ENCODE results near the gene SLC13A5. TPM values are rescaled to one million over a fixed set of nuclear protein-coding genes. Genes with fewer than 3 reads are reported as not detected.

Gene SLC13A5
- total and polyA plus RNA-seq, 4 donors: 88.4 to 399 (median 244) TPM

GRCh38 chr17:6640536-6641246 lies 72.5 kb downstream of the SLC13A5 start, which contains the start of the genes KIAA0753 and TXNDC17:
TSS of gene KIAA0753 (minus strand) at chr17:6640711. CDS start at chr17:6635103, 5,608 bp downstream.
TSS of gene TXNDC17 (plus strand) at chr17:6641060. CDS start at chr17:6641083, 23 bp downstream.
- WGBS: under 1% methylated on average over 52 of the region's 52 CpGs
- peaks cover under 1 to 15% (median 7%) of the 10 kb centered on the region in 4 donors for H3K36me3 ChIP-seq (ENCODE audit: control insufficient read depth in 4 of 4, insufficient read depth in 3 of 4, low read depth in 1 of 4, low read length in 3 of 4)
- H3K27ac ChIP-seq (ENCODE audit: low read depth in 1 of 2, low read length in 2 of 2): peak within 1 kb of the TSS; percentile 69 to 82
- H3K4me1 ChIP-seq (ENCODE audit: control insufficient read depth in 4 of 4, insufficient read depth in 4 of 4, low read length in 3 of 4): peaks cover 3 to 34% (median 26%) of the 10 kb centered on the region in 4 donors
- peak within 1 kb of the TSS; percentile 68 to 80 for H3K9ac ChIP-seq (ENCODE audit: low read depth in 1 of 2, low read length in 2 of 2)
- DNase-seq (ENCODE audit: low spot score): peak; percentile 90
- peak within 1 kb of the TSS; percentile 88 to 94 (median 90) for H3K4me3 ChIP-seq (ENCODE audit: low read depth in 1 of 3, low read length in 3 of 3)
- no peaks in the 10 kb centered on the region for H3K27me3 ChIP-seq (ENCODE audit: control insufficient read depth in 4 of 4, insufficient read depth in 4 of 4, low read length in 3 of 4)
- no peaks in the 10 kb centered on the region for H3K9me3 ChIP-seq (ENCODE audit: control insufficient read depth in 4 of 4, low read length in 3 of 4)
- TF ChIP-seq FOXA2 (IDR thresholded peaks at IDR 0.05) (no peak), EGR1 (IDR thresholded peaks at IDR 0.05; ENCODE audit: low read depth in 2 of 2) (peak in 1 of 2 donors; percentile 65), HNF4A (conservative IDR thresholded peaks at IDR 0.05) (peak in 1 of 2 donors; percentile 23), YY1 (IDR thresholded peaks at IDR 0.05) (peak; percentile 89), NR2F2 (IDR thresholded peaks at IDR 0.05) (peak; percentile 24), CTCF (IDR thresholded peaks at IDR 0.05; ENCODE audit: low read depth, low read length, missing input control) (no peak), RXRA (IDR thresholded peaks at IDR 0.05) (peak; percentile 25 to 51), RAD21 (IDR thresholded peaks at IDR 0.05) (no peak), SP1 (IDR thresholded peaks at IDR 0.05) (peak; percentile 53), TAF1 (conservative IDR thresholded peaks at IDR 0.05) (peak; percentile 96), HNF4G (IDR thresholded peaks at IDR 0.05) (no peak), FOXA1 (IDR thresholded peaks at IDR 0.05) (no peak), GABPA (IDR thresholded peaks at IDR 0.05 in 1 of 2, conservative IDR thresholded peaks at IDR 0.05 in 1 of 2) (peak; percentile 56 to 91)
- TF ChIP-seq, protein P1, sequence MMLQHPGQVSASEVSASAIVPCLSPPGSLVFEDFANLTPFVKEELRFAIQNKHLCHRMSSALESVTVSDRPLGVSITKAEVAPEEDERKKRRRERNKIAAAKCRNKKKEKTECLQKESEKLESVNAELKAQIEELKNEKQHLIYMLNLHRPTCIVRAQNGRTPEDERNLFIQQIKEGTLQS (IDR thresholded peaks at IDR 0.05): no peak
- TF ChIP-seq, protein P2, sequence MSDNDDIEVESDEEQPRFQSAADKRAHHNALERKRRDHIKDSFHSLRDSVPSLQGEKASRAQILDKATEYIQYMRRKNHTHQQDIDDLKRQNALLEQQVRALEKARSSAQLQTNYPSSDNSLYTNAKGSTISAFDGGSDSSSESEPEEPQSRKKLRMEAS (IDR thresholded peaks at IDR 0.05): peak; percentile 79
- TF ChIP-seq, protein P3, sequence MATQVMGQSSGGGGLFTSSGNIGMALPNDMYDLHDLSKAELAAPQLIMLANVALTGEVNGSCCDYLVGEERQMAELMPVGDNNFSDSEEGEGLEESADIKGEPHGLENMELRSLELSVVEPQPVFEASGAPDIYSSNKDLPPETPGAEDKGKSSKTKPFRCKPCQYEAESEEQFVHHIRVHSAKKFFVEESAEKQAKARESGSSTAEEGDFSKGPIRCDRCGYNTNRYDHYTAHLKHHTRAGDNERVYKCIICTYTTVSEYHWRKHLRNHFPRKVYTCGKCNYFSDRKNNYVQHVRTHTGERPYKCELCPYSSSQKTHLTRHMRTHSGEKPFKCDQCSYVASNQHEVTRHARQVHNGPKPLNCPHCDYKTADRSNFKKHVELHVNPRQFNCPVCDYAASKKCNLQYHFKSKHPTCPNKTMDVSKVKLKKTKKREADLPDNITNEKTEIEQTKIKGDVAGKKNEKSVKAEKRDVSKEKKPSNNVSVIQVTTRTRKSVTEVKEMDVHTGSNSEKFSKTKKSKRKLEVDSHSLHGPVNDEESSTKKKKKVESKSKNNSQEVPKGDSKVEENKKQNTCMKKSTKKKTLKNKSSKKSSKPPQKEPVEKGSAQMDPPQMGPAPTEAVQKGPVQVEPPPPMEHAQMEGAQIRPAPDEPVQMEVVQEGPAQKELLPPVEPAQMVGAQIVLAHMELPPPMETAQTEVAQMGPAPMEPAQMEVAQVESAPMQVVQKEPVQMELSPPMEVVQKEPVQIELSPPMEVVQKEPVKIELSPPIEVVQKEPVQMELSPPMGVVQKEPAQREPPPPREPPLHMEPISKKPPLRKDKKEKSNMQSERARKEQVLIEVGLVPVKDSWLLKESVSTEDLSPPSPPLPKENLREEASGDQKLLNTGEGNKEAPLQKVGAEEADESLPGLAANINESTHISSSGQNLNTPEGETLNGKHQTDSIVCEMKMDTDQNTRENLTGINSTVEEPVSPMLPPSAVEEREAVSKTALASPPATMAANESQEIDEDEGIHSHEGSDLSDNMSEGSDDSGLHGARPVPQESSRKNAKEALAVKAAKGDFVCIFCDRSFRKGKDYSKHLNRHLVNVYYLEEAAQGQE (IDR thresholded peaks at IDR 0.05): peak; percentile 84
- TF ChIP-seq, protein P4, sequence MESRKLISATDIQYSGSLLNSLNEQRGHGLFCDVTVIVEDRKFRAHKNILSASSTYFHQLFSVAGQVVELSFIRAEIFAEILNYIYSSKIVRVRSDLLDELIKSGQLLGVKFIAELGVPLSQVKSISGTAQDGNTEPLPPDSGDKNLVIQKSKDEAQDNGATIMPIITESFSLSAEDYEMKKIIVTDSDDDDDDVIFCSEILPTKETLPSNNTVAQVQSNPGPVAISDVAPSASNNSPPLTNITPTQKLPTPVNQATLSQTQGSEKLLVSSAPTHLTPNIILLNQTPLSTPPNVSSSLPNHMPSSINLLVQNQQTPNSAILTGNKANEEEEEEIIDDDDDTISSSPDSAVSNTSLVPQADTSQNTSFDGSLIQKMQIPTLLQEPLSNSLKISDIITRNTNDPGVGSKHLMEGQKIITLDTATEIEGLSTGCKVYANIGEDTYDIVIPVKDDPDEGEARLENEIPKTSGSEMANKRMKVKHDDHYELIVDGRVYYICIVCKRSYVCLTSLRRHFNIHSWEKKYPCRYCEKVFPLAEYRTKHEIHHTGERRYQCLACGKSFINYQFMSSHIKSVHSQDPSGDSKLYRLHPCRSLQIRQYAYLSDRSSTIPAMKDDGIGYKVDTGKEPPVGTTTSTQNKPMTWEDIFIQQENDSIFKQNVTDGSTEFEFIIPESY (IDR thresholded peaks at IDR 0.05): peak; percentile 94

Measured in liver (tissue), 9 donors.